Natural killer cell treated with Interleukin-12 subunit alpha and Interleukin-12 subunit beta and Interleukin-15 and Interleukin-18, amount 100 ng/mL, for 72 hours (primary cell): Measurements from ENCODE around the gene TMEM106C. TPM values are rescaled to one million over a fixed set of nuclear protein-coding genes. Genes with fewer than 3 reads are reported as not detected.

Experiments used
- ATAC-seq, 2 donors: fragments of 150-1000 bp; cut with Tn5 transposase in 1 of 2; sonication (Bioruptor Pico), chemical (Tn5 transposase) in 1 of 2; 2 replicates each; pipeline ENCODE4 v1.10.0; 2021
- DNase-seq: peaks from one replicate; pipeline ENCODE4 v3.0.0; 2022; ENCODE audit warnings: low spot score
- H3K27ac Mint-ChIP-seq, 2 donors: 1 replicate in 1 of 2; 2 replicates in 1 of 2; pipeline ENCODE4 v1.8.0; 2022; ENCODE audit warnings: mixed read lengths in 2 of 2, mild to moderate bottlenecking in 1 of 2, moderate library complexity in 1 of 2
- H3K27me3 Mint-ChIP-seq, 2 donors: 1 replicate in 1 of 2; 2 replicates in 1 of 2; pipeline ENCODE4 v1.8.0; 2022; ENCODE audit warnings: mixed read lengths in 2 of 2
- H3K36me3 Mint-ChIP-seq: one replicate; pipeline ENCODE4 v1.8.0; 2022; ENCODE audit warnings: mixed read lengths
- H3K4me1 Mint-ChIP-seq, 2 donors: 1 replicate in 1 of 2; 2 replicates in 1 of 2; pipeline ENCODE4 v1.8.0; 2022; ENCODE audit warnings: low read depth in 2 of 2, mixed read lengths in 2 of 2, mild to moderate bottlenecking in 1 of 2
- H3K4me3 Mint-ChIP-seq: one replicate; pipeline ENCODE4 v1.8.0; 2022; ENCODE audit warnings: mixed read lengths
- H3K9me3 Mint-ChIP-seq: 2 replicates; pipeline ENCODE4 v1.8.0; 2022; ENCODE audit warnings: mixed read lengths
- total RNA-seq, 2 donors: library from RNA; stranded (reverse); gene quantifications; one replicate each; pipeline ENCODE4 v1.2.3, GENCODE V29; 2022

The TMEM106C gene
- total RNA-seq, 2 donors from 2014 or later: 75.6 to 84.2 TPM

DNA sequence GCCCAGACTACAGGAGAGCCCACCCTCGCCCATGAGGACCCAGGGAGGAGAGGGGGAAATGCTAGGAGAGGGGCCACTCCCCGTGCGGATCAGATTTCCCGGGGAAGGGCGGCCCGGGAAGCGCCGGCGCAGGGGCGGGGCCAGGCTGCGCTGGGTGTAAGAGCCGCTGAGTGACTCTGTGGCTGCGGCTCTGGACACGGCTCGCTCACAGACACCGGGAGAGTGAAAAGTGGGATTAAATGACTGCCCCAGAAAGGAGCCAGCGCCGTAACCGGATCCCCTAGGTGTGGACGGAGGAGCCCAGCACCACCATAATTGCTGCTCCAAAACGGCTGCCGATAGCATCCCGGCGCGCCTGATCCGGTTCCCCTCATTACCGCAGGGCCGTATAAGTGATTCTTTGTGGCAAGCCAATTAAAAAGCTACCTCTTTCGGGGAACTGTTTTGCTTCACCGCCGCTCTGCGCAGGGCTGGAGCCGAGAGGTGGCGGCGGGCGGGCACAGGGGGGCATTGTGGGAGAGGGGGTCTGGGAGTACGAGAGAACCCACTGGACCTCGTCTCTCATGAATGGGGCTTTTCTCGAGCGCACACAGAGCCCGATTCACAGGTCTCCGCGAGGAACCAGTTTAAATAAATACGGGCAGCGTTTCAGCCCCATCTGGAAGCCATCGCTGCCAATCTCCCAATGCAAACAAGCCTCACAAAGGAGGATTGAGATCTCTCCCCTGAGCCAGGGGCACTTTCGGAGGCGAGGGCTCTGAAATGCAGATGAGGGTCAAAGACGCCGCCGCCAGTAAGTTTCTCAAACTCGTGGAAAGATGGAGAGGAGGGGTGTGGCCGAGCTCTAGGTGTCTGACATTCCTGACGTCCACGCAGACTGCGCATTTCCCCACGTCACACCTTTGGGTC lies 38.4 kb downstream of the TMEM106C start:
- ATAC-seq (peak in 1 of 2 donors; percentile 34), DNase-seq (peak; percentile 55)
- peak overlapping the region; percentile 67 for H3K4me3 Mint-ChIP-seq
- H3K4me1 Mint-ChIP-seq: peaks cover 21 to 22% of the 10 kb centered on the region in 2 donors
- H3K9me3 Mint-ChIP-seq: no peaks in the 10 kb centered on the region
- no peak overlapping the region for H3K27ac Mint-ChIP-seq
- H3K36me3 Mint-ChIP-seq: no peaks in the 10 kb centered on the region
- peaks cover 58 to 75% of the 10 kb centered on the region in 2 donors for H3K27me3 Mint-ChIP-seq

DNA sequence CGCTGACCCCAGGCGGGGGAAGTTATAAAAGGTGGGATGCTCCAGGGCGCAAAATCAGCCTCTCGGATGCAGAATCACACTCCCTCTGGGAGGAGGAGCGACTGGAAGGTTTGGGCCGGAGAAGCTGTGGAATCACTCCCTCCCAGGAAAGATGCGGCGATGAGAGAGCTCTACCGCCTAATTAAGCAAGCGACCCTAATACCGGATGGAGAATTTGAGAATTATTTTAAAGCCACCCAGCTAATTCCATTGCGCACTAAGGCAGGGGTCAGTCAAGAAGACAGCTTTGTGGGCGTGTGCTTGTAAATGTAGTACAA lies 39.0 kb downstream of the TMEM106C start:
- ATAC-seq (no peak), DNase-seq (no peak)
- Mint-ChIP-seq H3K9me3 (no peaks in the 10 kb centered on the region), H3K27ac (no peak overlapping the region), H3K27me3 (peaks cover 60 to 82% of the 10 kb centered on the region in 2 donors), H3K36me3 (no peaks in the 10 kb centered on the region), H3K4me3 (no peak overlapping the region), H3K4me1 (peaks cover 21 to 22% of the 10 kb centered on the region in 2 donors)

DNA sequence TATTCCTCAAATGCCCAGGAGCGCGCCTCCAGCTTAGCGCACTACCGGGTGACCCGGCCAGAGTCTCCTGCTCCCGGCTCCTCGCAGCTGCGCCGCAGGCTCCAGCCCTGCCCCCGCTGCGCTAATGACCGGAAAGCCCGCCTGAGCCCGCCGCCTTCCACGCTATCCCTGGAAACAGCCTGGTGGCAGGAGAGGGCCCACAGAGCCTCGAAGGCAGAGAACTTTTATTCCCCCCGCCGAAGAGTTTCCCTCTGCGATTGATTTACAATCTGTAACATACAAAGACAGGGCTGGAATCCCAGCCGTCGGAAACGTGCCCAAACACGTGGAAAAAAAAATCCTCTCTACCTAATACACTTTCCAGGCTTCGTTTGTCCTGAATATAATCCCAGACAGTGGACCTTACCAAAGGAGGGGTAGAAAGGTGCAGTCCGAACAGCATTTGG lies 39.4 kb downstream of the TMEM106C start:
- peak; percentile 48 for DNase-seq
- Mint-ChIP-seq H3K9me3 (no peaks in the 10 kb centered on the region), H3K27ac (no peak overlapping the region), H3K4me3 (no peak overlapping the region), H3K36me3 (no peaks in the 10 kb centered on the region), H3K27me3 (peaks cover 58 to 83% of the 10 kb centered on the region in 2 donors), H3K4me1 (peaks cover 21 to 22% of the 10 kb centered on the region in 2 donors)
- no peak for ATAC-seq

DNA sequence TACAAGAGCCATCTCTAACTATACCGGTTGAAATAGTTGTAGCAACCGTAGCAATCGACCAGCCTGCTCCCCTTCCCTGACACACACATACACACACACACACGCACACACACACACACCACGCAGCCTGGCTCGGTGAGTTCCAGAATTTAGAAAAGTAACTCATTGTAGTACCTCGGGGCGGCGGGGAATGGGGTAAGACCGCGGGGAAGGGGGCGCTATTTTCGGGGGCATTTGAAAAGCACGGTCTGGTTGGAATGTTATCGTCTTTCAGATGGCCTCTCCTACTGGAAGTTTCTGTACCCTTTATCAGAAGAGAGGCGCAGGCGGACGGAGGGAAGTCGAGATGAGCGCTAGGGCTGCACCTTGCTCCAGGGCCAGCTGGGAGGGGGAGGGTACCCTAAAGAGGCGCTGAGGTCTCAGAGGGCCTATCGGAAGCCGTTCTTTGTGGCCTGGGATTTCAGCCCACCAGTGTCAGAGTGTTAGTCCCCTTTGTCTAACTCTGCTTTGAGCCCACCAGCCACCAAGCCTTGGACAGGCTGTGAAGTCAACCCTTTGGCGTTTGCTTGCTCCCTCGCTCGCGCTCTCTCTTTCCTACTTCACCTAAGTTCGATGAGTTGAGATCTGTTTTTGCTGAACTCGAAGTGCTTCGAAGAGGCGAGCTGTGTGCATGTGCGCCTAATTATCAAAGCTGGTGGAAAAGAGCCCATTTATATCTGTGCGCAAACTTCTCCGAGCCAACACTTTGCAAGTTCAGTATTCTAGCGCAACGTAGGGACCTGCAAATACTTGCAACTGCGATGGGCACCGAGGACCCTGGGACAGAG lies 40.0 kb downstream of the TMEM106C start:
- Mint-ChIP-seq H3K36me3 (no peaks in the 10 kb centered on the region), H3K9me3 (no peaks in the 10 kb centered on the region), H3K27me3 (peaks cover 54 to 82% of the 10 kb centered on the region in 2 donors), H3K4me3 (peak overlapping the region; percentile 51), H3K27ac (no peak overlapping the region), H3K4me1 (peaks cover 21 to 22% of the 10 kb centered on the region in 2 donors)
- no peak for ATAC-seq
- peak; percentile 55 for DNase-seq

DNA sequence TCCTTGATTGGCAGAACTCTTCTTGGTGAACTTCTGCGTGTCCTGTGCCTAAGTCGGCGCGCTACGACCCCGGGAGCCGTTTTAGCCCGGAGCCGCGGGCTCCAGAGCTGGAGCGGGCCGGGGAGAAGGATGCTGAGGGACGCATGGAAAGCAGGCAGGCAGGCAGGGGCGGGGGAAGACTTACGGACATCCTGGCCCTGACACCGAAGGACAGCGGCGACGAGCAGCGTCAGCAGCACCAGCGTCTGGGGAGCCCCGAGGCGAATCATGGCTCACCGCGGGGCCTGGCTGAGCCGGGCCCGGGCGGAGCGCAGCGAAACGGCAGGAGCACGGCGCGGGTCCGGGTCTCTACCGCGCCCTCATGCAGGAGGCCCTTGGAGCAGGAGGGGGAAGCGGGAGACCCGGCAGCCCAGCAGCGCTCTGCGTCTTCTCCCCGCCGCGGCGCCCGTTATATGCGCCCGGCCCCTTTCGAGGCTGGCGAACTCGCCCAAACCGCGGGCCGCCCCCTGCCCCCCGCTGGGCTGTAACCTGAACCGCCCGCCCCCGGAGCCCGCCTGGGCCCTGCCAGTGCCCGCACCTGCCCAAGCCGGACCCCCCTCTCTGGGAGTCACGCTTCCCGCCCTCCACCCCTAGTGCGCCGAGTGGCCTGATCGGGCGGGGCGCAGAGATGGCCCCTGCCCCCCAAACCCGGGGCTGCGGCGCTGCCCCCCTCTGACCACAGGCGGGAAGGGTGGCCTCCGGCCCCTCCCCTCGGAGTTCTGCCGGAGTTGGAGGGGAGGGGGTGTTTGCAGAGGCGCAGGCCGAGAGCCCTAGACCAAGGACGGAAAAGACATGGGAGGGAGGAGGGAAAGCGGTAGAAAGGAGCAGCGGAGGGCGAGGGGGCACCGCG lies 40.9 kb downstream of the TMEM106C start, which contains the start of gene COL2A1:
COL2A1 (minus strand) TSS at position 424 of the 889 bp plus-strand sequence; CDS start at position 269, 155 bp downstream.
- peak; percentile 29 for DNase-seq
- Mint-ChIP-seq H3K9me3 (no peaks in the 10 kb centered on the region), H3K4me1 (peaks cover 21 to 22% of the 10 kb centered on the region in 2 donors), H3K27me3 (peaks cover 52 to 82% of the 10 kb centered on the region in 2 donors), H3K36me3 (no peaks in the 10 kb centered on the region), H3K27ac (no peak within 1 kb of the TSS), H3K4me3 (peak within 1 kb of the TSS; percentile 51)
- peak; percentile 39 to 61 for ATAC-seq

DNA sequence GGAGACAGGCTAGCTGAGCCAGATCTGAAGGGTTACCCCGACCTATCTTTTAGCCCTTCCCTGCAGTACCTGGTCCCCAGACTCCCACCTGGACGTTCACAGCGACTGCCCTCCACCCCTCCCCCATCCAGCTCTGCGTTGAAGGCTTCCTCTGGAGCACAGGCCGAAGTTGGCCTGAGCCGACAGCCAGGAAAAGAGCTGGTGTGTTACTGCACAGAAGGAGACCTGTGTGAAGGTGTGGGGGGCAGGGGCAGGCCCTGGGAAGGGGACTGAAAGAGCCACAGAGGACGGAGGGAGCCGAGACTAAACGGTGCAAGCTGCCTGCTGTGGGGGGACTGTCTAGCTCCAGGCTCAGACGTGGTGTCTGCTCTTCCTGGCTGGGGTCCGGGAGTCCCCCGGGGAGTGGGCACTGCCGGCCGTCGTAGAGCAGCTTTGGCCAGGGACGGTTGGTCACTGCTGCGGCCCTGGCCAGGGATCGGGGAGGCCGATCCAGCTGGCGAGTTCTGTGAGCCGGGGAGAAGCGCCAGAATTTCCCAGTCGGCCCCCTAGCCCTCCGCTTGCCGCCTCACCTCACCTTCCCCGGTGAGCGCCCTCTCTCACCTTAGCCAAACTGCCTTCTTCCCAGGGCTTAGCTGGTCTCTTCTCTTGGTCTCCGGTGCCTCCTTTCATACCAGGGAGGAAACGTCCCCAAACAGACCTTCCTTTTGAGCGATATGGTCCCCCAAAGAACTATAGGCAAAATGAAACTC lies 41.8 kb downstream of the TMEM106C start:
- DNase-seq: peak; percentile 56
- Mint-ChIP-seq H3K4me1 (peaks cover 21 to 22% of the 10 kb centered on the region in 2 donors), H3K4me3 (no peak overlapping the region), H3K27me3 (peaks cover 57 to 82% of the 10 kb centered on the region in 2 donors), H3K9me3 (no peaks in the 10 kb centered on the region), H3K27ac (no peak overlapping the region), H3K36me3 (no peaks in the 10 kb centered on the region)
- ATAC-seq: no peak

DNA sequence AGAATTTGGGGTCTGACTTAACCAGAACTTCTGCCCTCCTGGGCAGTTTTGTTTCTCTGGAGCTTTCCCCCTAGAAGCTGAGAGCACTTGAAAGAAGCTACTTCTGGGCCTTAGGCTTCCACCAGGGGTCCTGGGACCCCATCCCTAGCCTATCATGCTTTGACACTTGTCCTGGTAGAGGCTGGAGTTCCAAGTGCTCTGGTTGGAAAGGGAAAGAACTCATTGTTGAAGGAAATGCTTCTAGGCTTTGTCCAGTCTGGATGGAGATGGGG lies 42.3 kb downstream of the TMEM106C start:
- H3K4me3 Mint-ChIP-seq: no peak overlapping the region
- no peaks in the 10 kb centered on the region for H3K36me3 Mint-ChIP-seq
- H3K9me3 Mint-ChIP-seq: no peaks in the 10 kb centered on the region
- ATAC-seq (no peak), DNase-seq (no peak)
- H3K4me1 Mint-ChIP-seq: peaks cover 21 to 22% of the 10 kb centered on the region in 2 donors
- H3K27ac Mint-ChIP-seq: no peak overlapping the region
- peaks cover 53 to 78% of the 10 kb centered on the region in 2 donors for H3K27me3 Mint-ChIP-seq

DNA sequence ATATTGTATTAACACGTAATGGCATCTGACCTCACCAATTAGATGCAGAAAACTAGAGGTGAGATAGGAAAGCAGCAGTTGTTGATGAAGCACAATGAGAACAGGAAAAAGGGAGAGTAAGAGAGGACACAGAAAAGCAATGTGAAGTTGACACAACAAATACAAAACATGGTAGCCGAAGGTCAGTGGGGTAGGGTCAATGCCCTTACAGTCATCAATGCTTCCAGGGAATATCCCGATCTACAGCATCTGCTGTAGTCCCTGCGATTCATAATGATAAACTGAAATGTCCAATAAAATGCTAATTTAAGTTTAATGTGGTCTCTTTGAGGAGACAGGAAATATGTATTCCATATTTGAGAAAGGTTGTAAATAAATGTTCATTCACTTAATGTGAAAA lies 43.8 kb downstream of the TMEM106C start:
- Mint-ChIP-seq H3K9me3 (no peaks in the 10 kb centered on the region), H3K4me3 (no peak overlapping the region), H3K27me3 (peaks cover 49 to 74% of the 10 kb centered on the region in 2 donors), H3K27ac (no peak overlapping the region), H3K36me3 (no peaks in the 10 kb centered on the region), H3K4me1 (peaks cover 12 to 15% of the 10 kb centered on the region in 2 donors)
- no peak for ATAC-seq
- no peak for DNase-seq

DNA sequence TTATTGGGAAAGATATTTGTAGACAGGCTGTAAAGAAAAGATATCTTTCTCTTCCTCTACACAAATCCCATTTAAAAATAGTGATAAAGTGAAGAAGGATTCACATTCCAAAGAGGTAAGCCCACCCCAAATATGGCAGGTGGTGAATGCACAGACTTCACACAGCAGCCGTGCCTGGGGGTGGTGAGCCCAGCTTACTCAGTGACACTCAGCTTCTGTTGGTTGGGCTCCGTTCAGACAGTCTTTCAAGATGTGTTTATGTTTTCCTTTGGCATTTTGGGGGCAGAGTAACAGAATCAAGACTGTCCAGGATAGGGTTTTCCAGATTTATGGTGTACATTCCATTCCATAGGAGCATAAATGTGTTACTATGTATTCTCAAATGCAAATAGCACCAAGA lies 45.0 kb downstream of the TMEM106C start:
- H3K4me3 Mint-ChIP-seq: no peak overlapping the region
- H3K27me3 Mint-ChIP-seq: peaks cover 44 to 65% of the 10 kb centered on the region in 2 donors
- no peak for ATAC-seq
- DNase-seq: no peak
- peaks cover 5 to 9% of the 10 kb centered on the region in 2 donors for H3K4me1 Mint-ChIP-seq
- no peak overlapping the region for H3K27ac Mint-ChIP-seq
- H3K9me3 Mint-ChIP-seq: no peaks in the 10 kb centered on the region
- no peaks in the 10 kb centered on the region for H3K36me3 Mint-ChIP-seq

DNA sequence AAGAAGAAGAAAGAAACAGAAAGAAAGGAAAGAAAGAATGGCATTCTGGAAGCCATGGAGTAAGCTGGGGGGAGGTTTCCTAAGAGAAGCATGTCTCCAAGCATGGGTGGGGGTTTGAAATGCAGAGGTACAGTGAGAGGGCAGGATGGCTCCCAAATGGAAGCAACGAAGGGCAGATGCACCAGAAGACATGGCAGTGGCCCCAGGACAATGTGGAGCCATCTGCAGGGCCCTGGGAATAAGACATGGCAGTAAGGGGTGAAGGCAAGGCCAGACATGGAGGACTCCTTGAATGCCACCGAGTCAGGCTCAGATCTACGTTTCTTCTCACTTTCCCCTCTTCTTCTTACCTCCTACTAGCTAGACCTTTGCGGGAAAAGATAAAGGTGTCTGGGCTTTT lies 45.6 kb downstream of the TMEM106C start:
- Mint-ChIP-seq H3K9me3 (no peaks in the 10 kb centered on the region), H3K27me3 (peaks cover 39 to 59% of the 10 kb centered on the region in 2 donors), H3K4me1 (peaks cover 0 to 3% of the 10 kb centered on the region in 2 donors), H3K36me3 (no peaks in the 10 kb centered on the region), H3K4me3 (no peak overlapping the region), H3K27ac (no peak overlapping the region)
- no peak for DNase-seq
- ATAC-seq: no peak

DNA sequence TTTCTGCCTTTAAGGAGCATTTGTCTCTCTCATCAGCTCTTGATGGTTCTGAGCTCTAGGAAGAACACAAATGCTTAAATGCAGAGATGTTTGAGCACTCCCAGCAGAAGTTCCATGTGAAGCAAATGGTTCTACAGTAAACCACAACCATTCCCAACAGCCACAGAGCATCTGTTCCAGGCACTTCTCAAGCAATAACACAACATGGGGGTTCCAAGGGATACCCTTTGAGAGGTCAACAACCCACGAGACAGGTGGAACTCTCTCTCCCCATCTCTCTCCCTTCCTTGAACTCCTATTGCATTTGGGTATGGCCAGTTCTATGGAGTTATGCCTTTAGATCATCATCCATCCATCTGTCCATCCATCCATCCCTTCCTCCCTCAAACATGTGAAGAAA lies 46.1 kb downstream of the TMEM106C start:
- Mint-ChIP-seq H3K4me3 (no peak overlapping the region), H3K9me3 (no peaks in the 10 kb centered on the region), H3K36me3 (no peaks in the 10 kb centered on the region), H3K27ac (no peak overlapping the region), H3K27me3 (peaks cover 39 to 58% of the 10 kb centered on the region in 2 donors), H3K4me1 (peaks cover 0 to 2% of the 10 kb centered on the region in 2 donors)
- ATAC-seq (no peak), DNase-seq (no peak)

DNA sequence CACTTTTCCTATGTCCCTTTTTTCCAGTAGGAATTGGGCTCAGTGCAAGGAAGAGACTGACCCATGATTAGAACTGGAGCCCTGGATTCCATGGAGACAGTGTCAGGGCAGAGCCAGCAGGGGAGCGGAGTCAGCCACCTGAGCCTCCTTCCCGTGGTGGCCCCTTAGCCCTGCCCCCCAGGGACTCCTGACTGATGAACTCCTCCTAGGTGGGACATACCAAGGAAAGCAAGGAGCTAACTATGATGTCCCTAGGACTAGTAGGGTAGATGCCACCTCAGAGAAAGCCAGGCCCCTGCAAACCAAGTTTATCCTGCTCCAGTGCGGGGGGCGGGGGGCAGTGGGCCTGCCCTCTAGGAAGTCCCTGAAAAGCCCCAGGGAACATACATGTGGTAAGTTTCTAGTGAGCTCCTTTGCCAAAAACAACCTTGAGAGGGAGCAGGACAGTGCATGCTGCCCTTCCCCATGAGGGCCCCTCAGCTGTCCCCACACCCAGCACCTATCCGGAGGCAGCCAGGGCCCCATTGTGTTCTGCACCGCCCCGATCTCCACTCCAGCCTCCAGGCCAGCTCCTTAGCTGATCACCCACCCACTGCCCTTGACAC lies 47.1 kb downstream of the TMEM106C start:
- H3K9me3 Mint-ChIP-seq: no peaks in the 10 kb centered on the region
- no peaks in the 10 kb centered on the region for H3K36me3 Mint-ChIP-seq
- ATAC-seq (peak in 1 of 2 donors; percentile 20), DNase-seq (no peak)
- no peak overlapping the region for H3K27ac Mint-ChIP-seq
- H3K4me1 Mint-ChIP-seq: peaks cover 0 to 1% of the 10 kb centered on the region in 2 donors
- H3K4me3 Mint-ChIP-seq: no peak overlapping the region
- peaks cover 41 to 54% of the 10 kb centered on the region in 2 donors for H3K27me3 Mint-ChIP-seq
